Astrocyte of the spinal cord (primary cell): ENCODE results near the gene AHNAK2.

Experiments
- DNase-seq: peaks from one replicate; pipeline ENCODE4 v3.0.0; 2011; ENCODE audit warnings: low read depth, low spot score
- H3K4me3 ChIP-seq: 2 replicates; pipeline ENCODE4 v1.5.1; 2011; ENCODE audit warnings: low read depth, mild to moderate bottlenecking, low read length, moderate library complexity
- in situ Hi-C: cut with HindIII; loops from 2 replicates; pipeline ENCODE4 v1.10.0; 2017; ENCODE audit warnings: low sequenced_read_pairs
- TF ChIP-seq, protein P1 (sequence below): IDR thresholded peaks from 2 replicates; pipeline ENCODE4 v1.5.1; 2012; ENCODE audit warnings: low read depth, mild to moderate bottlenecking, low read length, inconsistent platforms

Gene AHNAK2

DNA sequence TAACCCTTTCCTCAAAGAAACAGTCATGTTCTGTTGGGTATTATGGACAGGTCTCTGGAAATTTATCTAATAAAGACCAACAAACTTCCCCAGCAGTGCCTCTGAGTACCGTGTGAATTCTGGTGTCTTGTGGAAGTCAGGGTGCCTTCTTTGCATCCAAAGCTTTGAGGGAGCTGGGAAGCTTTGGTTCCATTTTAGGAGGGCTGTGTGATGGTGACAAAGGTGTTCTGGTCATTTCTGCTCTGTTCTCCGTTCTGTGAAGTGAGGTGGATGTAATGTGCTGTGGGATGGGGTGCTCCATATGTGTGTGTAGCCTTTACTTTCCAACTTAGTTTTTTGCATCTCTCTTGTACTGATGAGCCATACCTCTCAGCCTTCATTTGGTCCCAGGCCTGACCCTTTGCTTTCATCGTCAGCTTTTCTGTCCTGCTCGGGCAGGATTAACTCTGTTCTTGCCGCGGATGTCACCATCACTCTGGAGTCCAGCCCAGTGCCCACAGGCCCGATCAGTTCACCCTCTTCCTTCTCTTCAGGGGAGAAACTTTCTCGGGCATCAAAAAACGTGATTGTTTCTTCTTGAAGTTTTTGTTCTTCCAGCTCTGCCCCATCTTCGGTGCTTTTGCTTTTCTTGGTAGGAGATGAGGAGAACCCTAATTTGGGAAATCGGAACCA is 40.3 kb downstream of the AHNAK2 start:
- in situ Hi-C loops: no loop called here
- TF ChIP-seq, protein P1, sequence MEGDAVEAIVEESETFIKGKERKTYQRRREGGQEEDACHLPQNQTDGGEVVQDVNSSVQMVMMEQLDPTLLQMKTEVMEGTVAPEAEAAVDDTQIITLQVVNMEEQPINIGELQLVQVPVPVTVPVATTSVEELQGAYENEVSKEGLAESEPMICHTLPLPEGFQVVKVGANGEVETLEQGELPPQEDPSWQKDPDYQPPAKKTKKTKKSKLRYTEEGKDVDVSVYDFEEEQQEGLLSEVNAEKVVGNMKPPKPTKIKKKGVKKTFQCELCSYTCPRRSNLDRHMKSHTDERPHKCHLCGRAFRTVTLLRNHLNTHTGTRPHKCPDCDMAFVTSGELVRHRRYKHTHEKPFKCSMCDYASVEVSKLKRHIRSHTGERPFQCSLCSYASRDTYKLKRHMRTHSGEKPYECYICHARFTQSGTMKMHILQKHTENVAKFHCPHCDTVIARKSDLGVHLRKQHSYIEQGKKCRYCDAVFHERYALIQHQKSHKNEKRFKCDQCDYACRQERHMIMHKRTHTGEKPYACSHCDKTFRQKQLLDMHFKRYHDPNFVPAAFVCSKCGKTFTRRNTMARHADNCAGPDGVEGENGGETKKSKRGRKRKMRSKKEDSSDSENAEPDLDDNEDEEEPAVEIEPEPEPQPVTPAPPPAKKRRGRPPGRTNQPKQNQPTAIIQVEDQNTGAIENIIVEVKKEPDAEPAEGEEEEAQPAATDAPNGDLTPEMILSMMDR: no peak
- DNase-seq: no peak
- no peak overlapping the region for H3K4me3 ChIP-seq

DNA sequence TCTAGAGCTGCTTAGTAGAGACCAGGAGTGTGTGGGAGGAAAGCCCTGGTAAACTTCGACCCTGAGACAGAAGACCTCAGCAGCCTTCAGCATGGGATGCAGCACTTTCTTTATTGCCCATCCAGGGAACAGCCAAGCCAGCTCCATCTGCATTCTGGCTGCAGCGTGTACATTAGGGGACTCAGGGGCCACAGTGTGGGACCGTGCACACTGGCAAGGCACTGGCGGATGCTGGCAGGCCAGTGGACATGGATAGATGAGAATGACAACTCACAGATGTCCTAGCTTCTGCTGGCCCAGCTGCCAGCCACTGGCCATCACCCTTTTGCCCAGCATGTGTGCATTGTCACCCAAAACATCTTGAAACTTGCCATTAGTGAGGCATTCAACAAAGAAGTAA is 41.0 kb downstream of the AHNAK2 start:
- in situ Hi-C loops: no loop called here
- TF ChIP-seq, protein P1: no peak

DNA sequence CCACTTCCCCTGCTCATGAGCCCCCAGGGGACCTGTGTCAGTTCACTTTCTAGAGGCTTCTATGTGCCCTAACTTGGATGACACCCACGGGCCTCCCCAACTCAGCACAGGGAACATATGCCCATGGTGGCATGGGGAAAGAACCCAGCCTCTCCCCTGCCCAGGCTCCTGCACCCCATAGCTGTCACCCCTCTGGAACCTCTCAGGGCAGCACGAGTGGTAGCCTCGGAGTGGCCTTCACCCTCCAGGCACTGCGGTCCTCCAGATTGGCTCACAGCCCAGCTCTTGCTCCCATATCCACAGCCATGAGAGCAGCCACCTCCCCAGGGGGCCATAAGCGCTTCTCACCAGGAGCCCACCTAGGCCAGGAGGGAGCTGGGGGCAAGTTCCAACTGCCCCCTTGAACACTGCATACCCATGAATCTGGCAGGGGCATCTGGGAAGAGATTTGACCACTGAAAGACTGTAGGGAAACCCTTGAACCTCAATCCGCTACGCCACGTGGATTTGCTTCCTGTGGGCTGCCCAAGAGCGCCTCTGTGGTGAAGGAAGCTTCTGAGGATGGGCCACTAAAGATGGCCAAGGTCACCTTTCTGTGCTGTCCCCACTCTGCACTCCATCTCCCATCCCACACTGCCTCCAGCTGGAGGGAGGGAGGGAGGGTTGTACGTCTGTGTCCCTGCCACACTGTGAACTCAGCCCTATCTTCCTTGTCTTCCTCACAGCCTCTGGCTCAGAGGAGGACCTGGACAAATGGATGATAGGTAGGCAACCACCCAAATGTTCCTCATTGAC is 41.6 kb downstream of the AHNAK2 start:
- DNase-seq: no peak
- TF ChIP-seq, protein P1: no peak
- in situ Hi-C loops: no loop called here

More for the DNA sequence above, 41.0 kb downstream of the AHNAK2 start:
- DNase-seq: no peak
- H3K4me3 ChIP-seq: no peak overlapping the region

DNA sequence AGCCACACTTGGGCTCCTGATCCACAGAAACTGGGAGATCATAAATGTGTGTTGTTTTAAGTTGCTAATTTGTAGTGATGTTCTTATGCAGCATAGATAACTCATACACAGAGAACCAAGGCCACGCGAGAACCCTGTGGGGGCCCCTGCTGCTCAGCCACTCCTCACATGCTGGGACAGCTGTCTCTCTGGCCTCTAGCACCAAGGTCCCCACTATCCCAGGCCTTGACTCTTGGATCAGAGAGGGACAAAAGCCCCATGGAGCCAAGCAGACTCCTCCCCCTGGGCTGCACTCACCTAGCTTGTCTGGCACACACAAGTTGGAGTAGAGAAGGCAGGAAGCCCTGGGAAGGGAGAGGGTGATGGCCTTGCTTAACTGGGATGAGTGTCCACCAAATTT is 42.2 kb downstream of the AHNAK2 start:
- H3K4me3 ChIP-seq: no peak overlapping the region
- TF ChIP-seq, protein P1: no peak
- DNase-seq: no peak
- in situ Hi-C loops: no loop called here

More for the DNA sequence above, 41.6 kb downstream of the AHNAK2 start:
- H3K4me3 ChIP-seq: no peak overlapping the region

DNA sequence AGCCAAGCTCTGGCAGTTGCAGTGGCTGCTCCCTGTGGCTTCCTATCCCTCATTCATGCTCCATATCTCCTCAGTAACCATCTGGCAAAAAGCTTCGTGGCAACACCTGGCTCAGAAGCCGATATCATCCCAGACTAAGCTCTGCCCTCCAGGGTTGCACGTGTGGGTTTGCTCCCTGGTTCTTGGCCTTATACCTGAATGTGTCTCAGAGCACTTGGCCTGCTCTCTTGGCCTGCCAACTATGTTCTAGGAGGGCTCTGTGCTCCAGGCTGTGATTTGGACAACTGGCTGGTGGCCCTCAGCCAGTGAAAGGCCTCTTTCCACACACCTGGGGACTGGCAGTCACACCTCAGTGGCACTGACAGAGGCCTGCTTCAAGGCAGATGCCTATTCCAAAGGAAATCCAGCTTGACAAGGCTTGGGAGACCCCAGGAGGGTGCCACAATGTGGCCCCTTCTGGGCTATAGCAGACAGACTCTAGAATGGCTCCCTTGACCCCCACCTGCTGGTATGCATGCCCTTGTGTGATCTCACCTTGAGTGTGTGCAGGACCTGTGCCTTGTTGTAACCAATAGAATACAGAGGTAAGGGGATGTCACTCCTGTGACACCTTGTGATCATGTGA is 43.0 kb downstream of the AHNAK2 start:
- H3K4me3 ChIP-seq: no peak overlapping the region
- TF ChIP-seq, protein P1: no peak
- no peak for DNase-seq
- in situ Hi-C loops: no loop called here

DNA sequence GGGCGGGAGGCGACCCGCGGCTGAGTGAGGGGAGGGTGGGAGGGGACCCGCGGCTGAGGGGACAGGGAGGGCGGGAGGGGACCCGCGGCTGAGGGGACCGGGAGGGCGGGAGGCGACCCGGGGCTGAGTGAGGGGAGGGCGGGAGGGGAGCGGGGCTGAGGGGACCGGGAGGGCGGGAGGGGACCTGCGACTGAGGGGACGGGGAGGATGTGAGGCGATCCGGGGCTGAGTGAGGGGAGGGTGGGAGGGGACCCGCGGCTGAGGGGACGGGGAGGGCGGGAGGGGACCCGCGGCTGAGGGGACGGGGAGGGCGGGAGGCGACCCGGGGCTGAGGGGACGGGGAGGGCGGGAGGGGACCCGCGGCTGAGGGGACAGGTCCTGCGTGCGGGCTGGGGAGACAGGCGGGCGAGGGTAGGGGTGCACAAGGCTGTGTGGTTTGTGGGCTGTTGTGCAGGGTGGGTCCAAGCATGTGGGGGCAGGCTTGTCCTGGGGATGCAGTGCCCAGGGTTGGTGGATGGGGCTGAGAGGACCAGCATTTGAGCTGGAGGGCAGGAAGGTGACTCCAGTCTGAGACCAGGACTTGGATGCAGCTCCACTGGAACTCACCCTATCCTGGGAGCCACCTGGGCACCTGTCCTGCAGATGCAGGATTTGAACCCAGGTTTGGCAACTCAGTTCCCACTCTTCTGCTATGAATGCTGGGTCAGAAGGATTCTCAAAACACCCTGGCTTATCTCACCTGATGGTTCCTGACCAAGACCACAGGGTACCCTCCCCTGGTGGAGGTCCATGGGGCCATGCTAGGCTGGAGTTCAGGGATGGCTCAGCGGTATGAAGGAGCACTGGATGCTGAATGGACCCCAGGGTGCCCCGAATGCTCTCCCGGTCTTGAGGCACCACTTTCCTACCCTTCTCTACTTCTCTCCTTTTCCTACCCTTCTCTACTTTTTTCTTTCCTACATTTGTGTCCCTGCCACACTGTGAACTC is 44.1 kb downstream of the AHNAK2 start:
- DNase-seq: no peak
- in situ Hi-C loops: no loop called here
- no peak overlapping the region for H3K4me3 ChIP-seq
- TF ChIP-seq, protein P1: no peak
